A549 treated with ZK216348 at 1 μM for 4 hours (cell line): ENCODE results near the gene PCLAF. TPM values are rescaled to one million over a fixed set of nuclear protein-coding genes. Genes with fewer than 3 reads are reported as not detected.

Source experiments
- total RNA-seq: library from RNA; stranded (reverse); fragments of 200-300 nt; extraction: Qiagen RNA extraction; gene quantifications from 5 replicates; pipeline ENCODE4 v1.2.3, GENCODE V29; 2022; ENCODE audit warnings: low read depth

The PCLAF gene
- total RNA-seq, result 110 to 249 TPM (median 145 TPM) in 5 replicates

GRCh38 chr15:64381000-64381751, at the start of gene PCLAF:
Gene PCLAF, minus strand, starts transcription at chr15:64381441. Its CDS starts 70 bp downstream, at chr15:64381371.

GRCh38 chr15:64387562-64388168, 6.4 kb upstream of the PCLAF start, which contains the start of gene TRIP4:
Gene TRIP4, plus strand, starts transcription at chr15:64387836. Its CDS starts 28 bp downstream, at chr15:64387864.

GRCh38 chr15:64355944-64356709, 25.1 kb downstream of the PCLAF start, which contains the start of gene CSNK1G1:
Gene CSNK1G1, minus strand, starts transcription at chr15:64356173. Its CDS starts 55,674 bp downstream, at chr15:64300499.

Other genes with a start within 250 kb of the PCLAF start
- gene SNX22, start 229.7 kb downstream of the PCLAF start, total RNA-seq, result 0.59 to 1.1 TPM (median 0.78 TPM) in 5 replicates
- gene PPIB, start 218.4 kb downstream of the PCLAF start, total RNA-seq, result 769 to 846 TPM (median 772 TPM) in 5 replicates
- 13.8 to 20.3 TPM (median 16.1 TPM) in 5 replicates for gene CSNK1G1, start 25.3 kb downstream of the PCLAF start, total RNA-seq
- gene TRIP4, start 6.4 kb upstream of the PCLAF start, total RNA-seq, result 24.4 to 36.1 TPM (median 26.6 TPM) in 5 replicates
- 15.7 to 26.5 TPM (median 21.4 TPM) in 5 replicates for gene ZNF609, start 79.1 kb upstream of the PCLAF start, total RNA-seq